Adrenal gland (tissue), 12 donors: Measurements from ENCODE around the gene NPIPB8. TPM values are rescaled to one million over a fixed set of nuclear protein-coding genes. Genes with fewer than 3 reads are reported as not detected.
"Not testable (repeated sequence)": the region's sequence is repeated elsewhere in the genome, so short reads cannot be mapped to it uniquely, and the experiment has no call there.

Source experiments
- DNase-seq, 7 donors: peaks; one replicate each; pipeline ENCODE4 v3.0.0-alpha.2; 2019 to 2020
- H3K27ac ChIP-seq, 5 donors: fragments of 200-600 bp; sonication (generic) in 4 of 5; 1 replicate in 3 of 5; 2 replicates in 2 of 5; pipeline versions ENCODE4 v1.5.1 to v1.8.0; 2016 to 2020; ENCODE audit warnings: mild to moderate bottlenecking in 1 of 5
- H3K27me3 ChIP-seq: fragments of 200-600 bp; 2 replicates; pipeline ENCODE4 v1.8.0; 2021
- H3K36me3 ChIP-seq, 2 donors: fragments of 200-600 bp; replicated peaks in 1 of 2; 1 replicate in 1 of 2; 2 replicates in 1 of 2; pipeline versions ENCODE4 v1.5.1 to v1.8.0; 2018 to 2022
- H3K4me1 ChIP-seq, 2 donors: fragments of 200-600 bp; replicated peaks in 1 of 2; 1 replicate in 1 of 2; 2 replicates in 1 of 2; pipeline versions ENCODE4 v1.5.1 to v1.8.0; 2018 to 2021
- H3K4me3 ChIP-seq, 4 donors: fragments of 200-600 bp; sonication (generic) in 3 of 4; one replicate each; pipeline ENCODE4 v1.5.1; 2016 to 2018
- H3K9me3 ChIP-seq, 3 donors: fragments of 200-600 bp; sonication (generic) in 1 of 3; replicated peaks in 1 of 3; 1 replicate in 2 of 3; 2 replicates in 1 of 3; pipeline versions ENCODE4 v1.5.1 to v1.8.0; 2016 to 2021
- CTCF ChIP-seq, 6 experiments: fragments of 450-650 bp in 4 of 6; fragments of 200-600 bp in 2 of 6; sonication (generic) in 1 of 6; IDR thresholded peaks; 1 replicate in 5 of 6; 2 replicates in 1 of 6; pipeline versions ENCODE4 v1.5.1 to v1.8.0; 2016 to 2021; ENCODE audit warnings: antibody characterized with exemption in 6 of 6, mild to moderate bottlenecking in 2 of 6, moderate library complexity in 1 of 6
- POLR2A ChIP-seq, 2 donors: fragments of 450-650 bp; IDR thresholded peaks; one replicate each; pipeline ENCODE4 v1.6.1; 2017; ENCODE audit warnings: antibody characterized with exemption in 2 of 2, mild to moderate bottlenecking in 2 of 2, moderate library complexity in 1 of 2
- WGBS, 4 donors: extraction: QIAGEN DNeasy Blood & Tissue Kit in 2 of 4; methylation state at CpG; one replicate each; pipeline versions ENCODE4 v1.1.5 to v1.1.7; 2013 to 2017; 5-methylcytosine and 5-hydroxymethylcytosine counted together
- intact Hi-C, 2 donors: fragments of 100-400 bp; cut with DNase I; formaldehyde crosslinking; loops; one replicate each; pipeline versions ENCODE4 v1.14.1 to v1.15.0; 2022 to 2023
- polyA plus RNA-seq, 3 donors: library from polyadenylated mRNA; stranded (reverse); fragments of 200-250 nt in 2 of 3; fragments of 350-450 nt in 1 of 3; fragmentation: Illumina TruSeq in 1 of 3; extraction: RNeasy Lipid Tissue Mini Kit (QIAGEN cat#74804) in 1 of 3; gene quantifications; one replicate each; pipeline ENCODE4 v1.2.3, GENCODE V29; 2013 to 2014
- total RNA-seq, 9 donors: library from RNA; depleted of rRNA in 4 of 9; stranded (reverse); fragments of >200 nt in 4 of 9; fragments of 120-200 nt in 1 of 9; fragmentation: NEBNext Ultra II Directional in 1 of 9; extraction: Animal tissue kit (Norgen Biotek cat#: 25700) in 1 of 9; gene quantifications; one replicate each; pipeline versions ENCODE4 v1.1.0 to v1.2.4, GENCODE V29; 2013 to 2023
- donor health status: healthy with polysubstance abuse.
- donor health status: Bipolar disorder and iron deficiency.
- donor health status: DM: yes; HTN: yes; CAD: no.
- donor health status: DM: no; HTN: no; CAD: no.
- donor health status: DM: no; HTN: no; CAD: no.
- donor health status: DM: yes; HTN: yes; CAD: no.

The NPIPB8 gene
- total and polyA plus RNA-seq, 12 donors = 1.8 TPM; not detected in 11

- intact Hi-C loops = no loop called here
- Histone ChIP-seq H3K9me3 (no peaks in the 10 kb centered on the region), H3K36me3 (peaks cover 0 to 7% of the 10 kb centered on the region in 2 donors), H3K27ac (no peak overlapping the region), H3K4me3 (no peak overlapping the region), H3K4me1 (peaks cover 0 to 8% of the 10 kb centered on the region in 2 donors), H3K27me3 (no peaks in the 10 kb centered on the region)
- no peak for TF ChIP-seq CTCF (IDR thresholded peaks at IDR 0.05)
- no peak for DNase-seq
- WGBS, 4 donors = 72 to 83% (median 77%) methylated on average over 7 of the region's 7 CpGs
Measured at GRCh38 chr16:28621481-28622155, 16.2 kb upstream of the NPIPB8 start.

- 29 to 62% (median 37%) methylated on average over 11 to 24 of the region's 24 CpGs for WGBS, 4 donors
- DNase-seq, H3K36me3 ChIP-seq, H3K9me3 ChIP-seq, H3K27me3 ChIP-seq, H3K4me1 ChIP-seq, intact Hi-C loops: not testable (repeated sequence)
- peak overlapping the region in 2 of 4 donors; percentile 38 to 55 for H3K4me3 ChIP-seq
- H3K27ac ChIP-seq = peak overlapping the region in 3 of 5 donors; percentile 63 to 78 (median 71)
Measured at GRCh38 chr16:28622532-28623171, 15.2 kb upstream of the NPIPB8 start.

DNA sequence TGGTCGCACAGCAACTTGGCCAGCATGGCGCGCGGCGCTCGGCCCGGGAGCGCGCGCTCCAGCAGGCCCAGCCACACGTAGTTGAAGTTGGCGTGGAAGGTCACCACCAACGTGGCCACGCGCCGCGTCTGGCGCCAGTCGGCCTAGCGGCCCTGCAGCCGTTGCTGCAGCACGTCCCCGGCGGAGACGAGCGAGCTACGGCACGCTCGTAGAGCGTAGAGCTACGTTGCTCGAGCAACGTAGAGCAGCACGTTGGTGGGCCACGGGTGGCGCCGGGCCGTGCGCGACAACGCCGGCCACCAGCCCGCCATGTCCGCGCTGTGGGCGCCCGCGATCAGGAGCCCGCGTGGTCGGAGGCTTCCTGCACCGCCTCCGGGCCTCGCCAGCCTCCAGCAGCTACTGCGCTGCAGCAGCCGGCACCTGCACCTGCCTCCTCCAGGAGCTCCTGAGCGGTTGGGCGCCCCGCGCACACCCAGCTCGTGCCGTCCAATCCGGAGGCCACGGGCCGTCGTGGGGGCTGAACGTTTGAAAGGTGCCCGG is 14.6 kb upstream of the NPIPB8 start:
- no peaks in the 10 kb centered on the region for H3K9me3 ChIP-seq
- peaks cover 0 to 8% of the 10 kb centered on the region in 2 donors for H3K4me1 ChIP-seq
- intact Hi-C loops = no loop called here
- peak overlapping the region in 4 of 5 donors; percentile 15 to 78 (median 67) for H3K27ac ChIP-seq
- DNase-seq = peak in 6 of 7 donors; percentile 51 to 71 (median 55)
- 3 to 9% (median 5%) methylated on average over 8 to 68 of the region's 68 CpGs for WGBS, 4 donors
- H3K27me3 ChIP-seq = no peaks in the 10 kb centered on the region
- peak in 1 of 2 donors; percentile 69 for TF ChIP-seq POLR2A (IDR thresholded peaks at IDR 0.05)
- TF ChIP-seq CTCF (IDR thresholded peaks at IDR 0.05) = peak in 1 of 6 experiments; percentile 8
- H3K36me3 ChIP-seq = peaks cover 0 to 7% of the 10 kb centered on the region in 2 donors
- H3K4me3 ChIP-seq = peak overlapping the region in 2 of 4 donors; percentile 38 to 55

DNA sequence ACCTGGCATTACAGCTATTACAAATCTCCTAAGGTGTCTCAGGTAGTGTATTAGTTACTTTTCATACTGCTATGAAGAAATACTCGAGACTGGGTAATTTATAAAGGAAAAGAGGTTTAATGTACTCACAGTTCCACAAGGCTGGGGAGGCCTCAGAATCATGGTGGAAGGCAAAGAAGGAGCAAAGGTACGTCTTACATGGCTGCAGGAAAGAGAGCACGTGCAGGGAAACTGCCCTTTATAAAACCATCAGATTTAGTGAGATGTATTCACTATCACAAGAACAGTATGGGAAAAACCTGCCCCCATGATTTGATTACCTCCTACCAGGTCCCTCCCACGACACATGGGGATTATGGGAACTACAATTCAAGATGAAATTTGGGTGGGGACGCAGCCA is 7.0 kb upstream of the NPIPB8 start:
- DNase-seq, H3K36me3 ChIP-seq, H3K9me3 ChIP-seq, H3K4me3 ChIP-seq, H3K27me3 ChIP-seq, H3K27ac ChIP-seq, H3K4me1 ChIP-seq, intact Hi-C loops: not testable (repeated sequence)
- 54 to 83% (median 81%) methylated on average over 4 of the region's 5 CpGs for WGBS, 4 donors

- intact Hi-C loops, H3K36me3 ChIP-seq, H3K27ac ChIP-seq, H3K9me3 ChIP-seq, H3K27me3 ChIP-seq, H3K4me3 ChIP-seq, DNase-seq, H3K4me1 ChIP-seq: not testable (repeated sequence)
- 39 to 47% (median 44%) methylated on average over 5 of the region's 5 CpGs for WGBS, 4 donors
Measured at GRCh38 chr16:28636093-28636823, 1.6 kb upstream of the NPIPB8 start.

GRCh38 chr16:28638359-28638758 is 494 bp downstream of the NPIPB8 start:
- WGBS, 4 donors = 67 to 90% (median 75%) methylated on average over 2 to 4 of the region's 5 CpGs
- H3K36me3 ChIP-seq, H3K9me3 ChIP-seq, H3K4me1 ChIP-seq, intact Hi-C loops, H3K27ac ChIP-seq, H3K4me3 ChIP-seq, DNase-seq, H3K27me3 ChIP-seq: not testable (repeated sequence)

- WGBS, 4 donors = 48 to 76% (median 65%) methylated on average over 2 of the region's 2 CpGs
Measured at GRCh38 chr16:28639959-28640358, 2.1 kb downstream of the NPIPB8 start.

GRCh38 chr16:28666264-28666663 is 28.4 kb downstream of the NPIPB8 start:
- H3K4me3 ChIP-seq, H3K27ac ChIP-seq, intact Hi-C loops, H3K4me1 ChIP-seq, H3K9me3 ChIP-seq, H3K36me3 ChIP-seq, DNase-seq, H3K27me3 ChIP-seq: not testable (repeated sequence)
- 91 to 93% methylated on average over 11 of the region's 25 CpGs; no CpG with 5 or more reads in 2 of the 4 donors for WGBS, 4 donors

More at GRCh38 chr16:28639959-28640358, 2.1 kb downstream of the NPIPB8 start:
- DNase-seq, intact Hi-C loops, H3K36me3 ChIP-seq, H3K4me3 ChIP-seq, H3K4me1 ChIP-seq, H3K27me3 ChIP-seq, H3K9me3 ChIP-seq, H3K27ac ChIP-seq: not testable (repeated sequence)
